Skin of body (tissue), 2 donors: ENCODE measurements around the gene ELOB. TPM values are rescaled to one million over a fixed set of nuclear protein-coding genes. Genes with fewer than 3 reads are reported as not detected.

Experiments
- DNase-seq: peaks from one replicate; lab custom pipeline; 2025; lab: John Stamatoyannopoulos, UW
- total RNA-seq: library from RNA; depleted of rRNA; stranded (reverse); fragments of >200 nt; gene quantifications from one replicate; pipeline ENCODE4 v1.2.3, GENCODE V29; 2014

Gene ELOB
- total RNA-seq, 1 donor from 2014 or later: 109 TPM

DNA sequence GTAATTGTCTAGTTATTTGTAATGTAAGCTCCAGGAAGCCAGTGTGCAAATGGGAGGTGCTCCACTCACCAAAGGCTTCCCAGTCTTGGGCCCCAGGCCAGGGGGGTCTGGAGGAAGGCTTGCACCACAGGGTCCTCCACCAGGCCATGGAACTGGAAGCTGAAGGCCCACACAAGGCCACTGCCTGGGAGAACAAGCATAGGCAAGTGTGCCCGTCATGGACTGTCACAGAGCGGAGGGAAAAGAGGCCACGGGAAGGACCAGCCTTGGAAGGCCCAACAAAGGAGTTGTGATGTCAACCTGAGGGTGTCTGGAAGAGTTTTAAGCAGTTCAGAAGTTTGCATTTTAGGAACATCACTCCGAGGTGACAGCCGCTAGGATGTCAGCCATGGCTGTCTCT lies 27.6 kb downstream of the ELOB start:
- no peak for DNase-seq

DNA sequence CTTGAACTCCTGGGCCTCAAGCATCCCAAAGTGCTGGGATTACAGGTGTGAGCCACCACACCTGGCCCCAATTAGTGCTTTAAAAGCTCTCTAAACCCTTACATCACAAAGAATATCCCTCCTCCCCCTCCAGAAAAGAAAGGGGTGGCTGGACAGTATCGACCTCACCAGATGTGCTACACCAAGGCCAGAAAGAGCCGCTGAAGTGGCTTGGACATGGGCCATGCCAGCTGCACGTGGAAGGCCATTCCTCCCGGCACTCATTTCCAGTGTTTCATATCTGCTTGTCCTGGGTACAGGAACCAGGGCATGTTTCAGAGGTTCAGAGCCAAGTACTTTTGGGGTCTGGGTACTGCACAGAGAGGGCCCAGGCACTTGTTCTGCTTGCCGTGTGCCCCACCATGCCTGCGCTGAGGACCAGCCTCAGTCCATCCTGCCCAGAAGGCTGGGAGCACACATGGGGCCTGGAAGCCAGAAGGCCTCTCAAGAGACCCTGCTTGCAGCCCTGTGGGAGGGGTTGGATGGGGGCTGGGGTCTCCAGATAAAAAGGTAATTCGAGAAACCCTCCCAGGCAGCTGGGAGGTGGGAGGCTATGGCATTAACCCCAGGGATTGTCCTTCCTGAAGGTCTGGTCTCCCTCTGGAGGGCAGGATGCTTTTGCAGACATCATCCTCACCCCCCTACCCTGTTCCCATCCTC lies 28.2 kb downstream of the ELOB start:
- DNase-seq: no peak

DNA sequence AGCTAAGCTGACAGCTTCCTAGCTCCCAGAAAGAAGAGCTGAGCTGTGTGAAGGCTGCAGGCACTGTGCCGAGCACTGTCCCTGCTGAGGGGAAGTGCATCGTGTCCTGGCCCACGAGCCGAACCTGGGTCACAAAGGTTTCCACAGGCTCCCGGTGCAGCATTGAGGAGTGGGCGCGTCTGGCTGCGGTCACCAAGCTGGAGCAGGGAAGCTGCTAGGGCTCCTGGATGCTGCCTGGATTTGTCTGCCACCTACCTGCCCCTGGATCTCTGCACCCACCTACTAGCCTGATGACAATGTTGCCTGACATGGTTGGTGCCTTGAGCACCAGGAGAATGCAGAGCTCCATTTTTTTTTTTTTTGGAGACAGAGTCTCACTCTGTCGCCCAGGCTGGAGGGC lies 31.1 kb downstream of the ELOB start:
- no peak for DNase-seq

DNA sequence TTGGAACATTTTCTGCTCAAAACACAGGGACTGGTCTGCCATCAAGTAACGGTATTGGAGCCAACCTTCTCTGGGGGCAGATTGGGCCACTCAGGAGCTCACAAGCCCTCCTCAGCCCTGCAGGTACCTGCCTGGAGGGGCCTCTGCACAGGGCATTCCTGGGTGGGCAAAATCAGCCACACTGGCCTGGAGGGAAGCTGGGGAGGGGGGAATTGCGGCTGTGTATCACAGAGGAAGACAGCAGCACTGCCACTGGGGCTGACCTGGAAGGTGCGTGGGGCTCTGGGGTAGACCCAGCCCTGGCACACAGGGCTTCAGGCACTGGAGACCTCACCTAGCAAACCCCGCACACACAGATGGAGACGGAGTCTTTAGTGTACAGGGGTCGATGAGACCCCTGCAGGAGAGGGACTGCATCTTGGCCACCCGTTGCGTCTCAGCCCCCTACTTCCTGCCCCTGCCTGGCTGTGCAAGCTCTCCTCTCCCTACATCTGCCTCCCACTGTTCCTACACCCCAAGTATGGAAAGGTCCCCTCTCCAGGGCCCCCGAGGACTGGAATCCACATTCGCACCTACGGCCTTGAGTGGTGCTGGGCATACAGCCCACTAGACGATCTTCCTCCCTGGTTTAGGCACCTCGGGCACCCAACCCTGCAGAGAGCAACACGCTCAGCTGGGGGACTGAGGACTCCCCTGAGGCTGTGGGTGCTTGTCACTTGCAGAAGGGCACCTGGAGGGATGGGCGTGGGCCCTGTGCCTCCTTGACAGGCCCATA lies 31.8 kb downstream of the ELOB start:
- DNase-seq: no peak

DNA sequence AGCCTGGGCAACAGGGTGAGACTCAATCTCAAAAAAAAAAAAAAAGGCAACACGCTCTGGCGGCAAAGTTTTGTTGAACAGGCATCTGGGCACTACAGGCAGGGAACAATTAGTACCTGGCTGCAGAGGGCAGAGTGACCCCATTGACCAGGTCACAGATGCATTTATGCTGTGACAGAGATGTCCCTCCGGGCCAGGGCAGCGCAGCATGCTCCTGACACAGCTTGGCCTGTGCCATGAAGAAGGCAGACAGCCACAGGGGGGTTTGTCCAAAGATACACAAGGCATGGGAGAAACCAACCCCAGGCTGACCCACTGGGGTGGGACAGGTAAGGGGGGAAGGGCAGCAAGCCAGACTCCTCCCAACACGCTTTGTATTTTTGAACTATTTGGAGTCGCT lies 32.4 kb downstream of the ELOB start:
- no peak for DNase-seq

DNA sequence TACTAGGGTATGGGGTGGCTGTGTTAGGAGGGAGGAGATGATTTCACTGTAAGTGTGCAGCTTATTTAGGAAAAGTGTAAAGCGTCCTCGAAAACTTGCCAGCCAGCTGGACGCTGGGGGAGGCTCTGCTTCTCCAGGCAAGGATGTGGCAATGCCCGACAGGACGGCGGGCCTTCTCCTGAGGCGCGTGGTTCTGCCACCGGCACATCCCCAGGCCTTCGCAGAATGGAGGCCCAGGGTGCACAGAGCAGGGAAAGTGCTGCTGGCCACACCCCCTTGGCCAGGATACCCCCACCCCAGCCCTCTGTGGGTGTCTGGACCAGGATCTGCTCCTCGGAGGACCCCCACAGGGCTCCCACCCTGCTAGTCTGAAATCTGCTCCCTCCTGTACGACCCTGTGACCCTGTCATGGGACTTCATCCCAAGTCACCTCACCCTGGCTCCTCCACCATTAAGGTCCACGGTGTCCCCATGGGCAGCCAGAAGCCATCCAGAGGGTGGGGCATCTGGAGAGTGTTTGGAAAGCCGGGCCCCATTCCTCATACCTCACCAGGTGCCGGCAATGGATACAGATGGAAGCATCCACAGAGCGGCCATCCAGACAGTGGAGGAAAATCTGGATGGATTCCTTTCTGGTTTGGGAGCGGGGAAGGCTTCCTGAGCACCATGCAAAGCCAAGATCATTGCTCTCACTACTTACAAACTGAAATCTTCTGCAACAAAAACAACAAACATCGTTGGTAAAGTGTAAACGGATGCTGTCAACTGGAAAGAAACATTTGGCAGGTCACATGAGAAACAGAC lies 33.9 kb downstream of the ELOB start:
- DNase-seq: no peak

DNA sequence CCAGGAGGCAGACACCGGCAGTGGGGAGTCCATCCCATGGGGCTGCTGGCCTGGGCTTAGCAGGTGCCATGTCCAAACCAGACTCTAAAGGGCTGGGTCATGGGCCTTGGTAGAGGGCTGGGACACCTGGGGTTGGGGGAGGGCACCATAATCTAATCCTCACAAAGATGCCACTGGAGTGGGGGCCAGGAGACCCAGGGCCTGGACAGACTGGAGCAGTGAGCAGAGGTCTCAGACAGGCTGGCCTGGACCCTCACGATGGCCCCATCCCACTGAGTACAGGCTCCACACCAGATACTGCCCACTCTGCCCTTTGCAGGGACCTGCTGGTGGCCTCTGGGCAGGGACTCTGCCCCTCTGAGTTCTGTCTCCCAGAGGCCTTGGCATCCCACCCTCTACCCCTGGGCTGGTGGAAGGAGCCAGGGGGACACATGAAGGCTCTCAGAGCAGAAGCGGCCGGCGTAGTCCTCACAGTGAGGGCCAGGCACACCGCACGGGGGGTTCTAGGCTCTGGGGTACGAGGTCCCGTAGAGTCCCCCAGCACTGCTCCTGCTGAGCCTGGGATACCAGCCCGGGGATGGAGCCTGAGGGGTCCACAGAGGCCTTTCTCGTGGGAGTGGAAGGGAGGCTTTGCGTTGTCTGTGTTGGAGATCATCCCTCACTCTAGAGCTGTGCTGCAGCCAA lies 34.6 kb downstream of the ELOB start:
- DNase-seq: no peak

DNA sequence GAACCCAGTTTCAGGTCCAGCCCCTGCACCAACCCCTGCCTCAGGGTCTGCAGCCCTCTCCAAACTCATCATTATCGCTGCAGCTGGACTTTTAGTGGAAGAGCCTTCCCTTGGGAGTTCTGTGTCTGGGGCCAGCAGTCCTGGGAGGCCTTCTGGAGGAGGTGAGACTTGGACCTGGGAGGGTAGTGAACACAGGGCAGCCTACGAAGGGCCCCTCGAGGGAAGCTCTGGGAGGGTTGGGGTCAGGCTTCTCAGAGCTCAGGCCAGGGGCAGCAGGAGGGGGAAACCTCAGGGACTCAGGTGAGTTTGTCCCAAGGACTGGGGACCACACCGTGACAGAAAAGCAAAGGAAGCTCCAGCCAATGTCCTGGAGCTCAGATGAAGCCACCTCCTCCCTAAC lies 35.9 kb downstream of the ELOB start:
- no peak for DNase-seq

DNA sequence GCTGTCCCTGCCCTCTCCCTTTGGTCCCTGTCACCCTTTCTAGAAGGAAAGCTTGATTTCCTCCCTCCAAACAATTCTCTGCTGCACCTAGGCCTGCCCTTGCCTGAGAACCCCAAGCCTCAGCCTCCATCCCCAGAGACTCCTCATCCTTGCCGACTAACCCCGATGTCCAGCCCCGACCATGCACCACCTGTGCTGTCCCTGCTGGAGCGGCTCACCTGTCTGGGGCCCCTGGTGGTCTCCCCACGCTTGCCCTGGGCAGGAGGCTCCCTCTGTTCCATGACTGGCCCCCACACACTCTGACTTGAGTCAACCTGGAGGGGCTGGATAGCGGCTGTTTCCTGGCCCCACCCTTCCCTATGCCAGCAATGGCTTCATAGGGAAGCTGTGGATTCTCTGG lies 36.6 kb downstream of the ELOB start:
- DNase-seq: no peak

DNA sequence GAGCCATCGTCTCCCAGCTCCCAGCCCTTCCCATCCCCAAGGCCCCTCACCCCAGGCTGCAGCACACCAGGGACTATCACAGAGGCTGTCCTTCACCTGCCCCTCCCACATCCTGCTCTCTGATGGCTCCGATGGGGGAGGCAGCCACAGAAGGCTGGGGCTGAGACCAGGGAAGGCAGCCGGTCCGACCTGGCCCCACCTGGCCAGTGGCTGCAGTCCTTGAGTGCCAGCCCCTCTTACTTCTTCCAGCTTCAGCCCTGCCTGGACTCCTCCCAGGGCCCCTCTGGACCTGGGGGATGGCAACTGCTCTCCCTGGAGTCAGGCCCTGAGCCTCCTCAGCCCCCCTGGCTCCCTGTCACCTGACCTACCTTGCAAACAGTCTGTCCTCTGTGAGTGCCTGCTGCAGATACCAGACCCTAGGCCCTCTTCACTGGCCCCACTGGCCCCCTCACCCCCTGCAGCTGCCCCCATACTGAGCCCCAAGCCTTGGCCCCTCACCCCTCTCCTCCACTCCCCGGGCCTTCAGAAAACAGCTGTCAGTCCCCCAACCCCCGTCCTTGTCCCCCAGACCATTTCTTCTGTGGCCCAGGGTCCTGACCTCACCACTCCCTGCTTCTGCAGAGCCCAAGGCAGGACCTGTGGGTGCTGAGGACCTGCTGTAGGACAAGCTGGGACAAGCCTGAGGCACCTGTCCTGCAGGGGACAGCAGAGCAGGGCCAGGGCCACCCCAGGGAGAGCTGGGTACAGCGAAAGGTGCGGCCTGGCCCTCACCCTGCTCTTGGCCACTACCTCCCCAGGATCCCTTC lies 37.3 kb downstream of the ELOB start:
- DNase-seq: no peak

DNA sequence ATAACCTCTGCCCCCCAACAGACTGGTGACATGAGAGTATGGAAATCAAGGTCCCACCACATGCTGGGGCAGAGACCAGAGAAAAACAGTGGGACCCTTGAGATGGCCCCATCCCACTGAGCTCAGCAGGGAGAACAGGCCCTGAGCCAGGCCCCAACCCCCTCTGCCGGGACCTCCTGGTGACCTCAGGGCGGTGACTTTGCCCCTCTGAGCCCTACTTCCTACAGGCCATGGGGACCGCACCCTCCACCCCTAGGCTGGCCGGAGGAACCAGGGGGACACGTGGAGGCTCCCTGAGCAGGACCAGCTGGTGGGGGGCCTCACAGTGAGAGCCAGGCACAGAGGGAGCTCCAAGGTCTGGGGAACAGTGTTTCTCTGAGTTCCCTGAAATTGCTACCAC lies 38.5 kb downstream of the ELOB start:
- no peak for DNase-seq

DNA sequence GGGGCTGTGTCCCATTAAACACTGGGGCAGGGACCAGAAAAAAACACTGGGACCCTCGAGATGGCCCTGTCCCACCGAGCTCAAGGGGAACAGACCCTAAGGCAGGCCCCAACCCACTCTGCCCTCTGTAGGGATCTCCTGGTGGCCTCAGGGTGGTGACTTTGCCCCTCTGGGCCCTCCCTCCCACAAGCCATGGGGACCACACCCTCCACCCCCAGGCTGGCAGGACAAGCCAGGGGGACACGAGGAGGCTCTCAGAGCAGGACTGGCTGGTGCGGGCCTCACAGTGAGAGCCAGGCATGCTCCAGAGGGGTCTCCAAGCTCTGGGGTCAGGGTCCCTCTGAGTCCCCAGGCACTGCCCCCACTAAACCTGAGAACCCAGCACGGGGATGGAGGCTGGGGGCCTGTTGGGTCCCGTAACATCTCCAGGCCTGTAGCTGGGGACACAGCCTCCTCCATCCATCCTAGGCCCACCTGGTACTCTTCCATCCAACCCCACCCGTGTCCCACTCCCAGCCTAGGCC lies 39.1 kb downstream of the ELOB start:
- DNase-seq: no peak

DNA sequence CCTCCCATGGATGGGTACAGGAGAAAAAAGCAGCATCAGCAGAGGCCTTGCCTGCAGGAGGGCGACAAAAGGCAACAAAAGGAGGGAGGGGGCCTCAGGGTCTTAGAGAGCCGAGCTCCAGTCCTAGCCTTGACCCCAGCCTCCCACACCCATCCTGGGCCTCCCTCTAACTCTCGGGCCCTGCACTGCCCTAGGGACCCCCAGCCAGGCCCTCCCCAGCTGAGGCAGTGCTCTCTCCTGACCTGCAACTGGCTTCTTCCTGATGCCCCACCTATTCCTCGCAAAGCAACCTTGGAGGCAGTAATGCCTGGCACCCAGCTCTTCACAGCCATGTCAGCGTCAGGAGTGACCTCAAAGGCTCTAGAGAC lies 39.9 kb downstream of the ELOB start:
- no peak for DNase-seq

DNA sequence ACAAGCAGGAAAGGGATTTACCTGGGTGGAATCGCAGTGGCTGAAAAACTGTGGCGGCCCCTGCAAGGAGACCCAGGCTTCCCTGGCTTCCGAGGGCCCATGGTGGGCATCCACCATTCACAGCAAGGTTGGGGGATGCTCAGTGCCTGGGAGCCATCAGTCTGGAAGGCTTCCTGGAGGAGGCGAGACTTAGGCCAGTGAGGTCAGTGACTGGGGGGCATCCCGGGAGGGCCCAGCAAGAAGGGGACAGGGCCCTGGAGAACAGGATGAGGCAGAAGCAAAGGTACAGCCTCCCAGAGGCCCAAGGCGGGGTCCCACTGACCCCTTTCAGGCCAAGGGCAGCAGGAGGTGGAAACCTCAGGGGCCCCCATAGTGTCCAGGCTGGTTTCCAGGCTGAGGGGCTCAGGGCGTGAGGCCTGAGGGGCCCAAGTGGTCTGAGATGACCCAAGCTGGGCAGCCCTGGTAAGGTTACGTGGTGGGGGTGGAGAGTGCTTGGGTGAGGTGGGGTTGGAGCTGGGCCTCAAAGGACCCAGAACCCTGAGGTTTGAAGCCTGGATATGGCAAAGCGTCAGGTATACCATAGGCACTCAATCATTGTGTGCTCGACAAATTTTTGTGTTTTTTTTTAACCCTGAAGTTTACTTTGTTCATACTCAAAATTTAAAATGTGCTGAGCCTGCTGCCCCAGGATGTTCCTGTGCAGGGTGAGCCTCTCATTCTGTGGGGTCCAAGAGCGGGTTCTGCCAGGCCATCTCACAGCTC lies 40.4 kb downstream of the ELOB start:
- no peak for DNase-seq

DNA sequence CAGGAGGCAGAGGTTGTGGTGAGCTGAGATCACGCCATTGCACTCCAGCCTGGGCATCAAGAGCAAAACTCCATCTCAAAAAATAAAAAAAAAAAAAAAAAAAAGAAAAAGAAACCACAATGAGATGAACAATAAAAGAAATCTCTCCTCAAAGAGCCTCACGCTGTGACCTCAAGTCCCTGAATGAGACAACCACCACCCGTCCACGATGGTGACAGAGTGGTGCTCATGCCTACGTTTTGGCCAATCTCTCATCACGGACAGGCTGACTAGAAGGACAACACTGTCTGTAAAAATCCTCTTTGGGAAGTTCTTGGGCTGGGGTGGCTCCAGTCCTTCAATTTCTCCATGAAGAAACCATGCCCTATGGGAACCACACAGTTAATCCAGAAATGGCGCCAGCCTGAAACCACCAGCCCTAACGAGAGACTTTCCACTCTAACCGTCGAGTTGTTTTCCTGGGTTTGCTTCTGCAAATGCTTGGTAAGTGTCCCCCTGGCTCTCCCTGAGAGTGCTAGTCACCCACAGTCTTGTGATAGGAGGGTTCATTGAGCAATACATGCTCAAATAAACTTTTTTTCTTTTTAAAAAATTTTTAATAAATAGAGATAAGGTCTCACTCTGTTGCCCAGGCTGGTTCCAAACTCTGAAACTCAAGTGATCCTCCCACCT lies 42.1 kb downstream of the ELOB start:
- no peak for DNase-seq

DNA sequence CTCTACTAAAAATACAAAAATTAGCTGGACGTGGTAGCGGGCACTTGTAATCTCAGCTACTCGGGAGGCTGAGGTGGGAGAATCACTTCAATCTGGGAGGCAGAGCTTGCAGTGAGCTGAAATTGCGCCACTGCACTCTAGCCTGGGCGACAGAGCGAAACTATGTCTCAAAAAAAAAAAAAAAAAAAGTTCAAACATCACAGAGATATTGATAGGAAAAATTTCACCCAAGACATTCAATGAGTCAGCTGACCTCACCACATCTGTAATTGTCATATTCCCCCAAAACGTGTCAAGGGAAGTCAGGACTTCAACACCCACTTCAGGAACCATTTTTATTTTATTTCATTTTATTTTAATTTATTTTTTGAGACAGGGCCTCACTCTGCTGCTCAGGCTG lies 49.0 kb downstream of the ELOB start:
- DNase-seq: no peak

DNA sequence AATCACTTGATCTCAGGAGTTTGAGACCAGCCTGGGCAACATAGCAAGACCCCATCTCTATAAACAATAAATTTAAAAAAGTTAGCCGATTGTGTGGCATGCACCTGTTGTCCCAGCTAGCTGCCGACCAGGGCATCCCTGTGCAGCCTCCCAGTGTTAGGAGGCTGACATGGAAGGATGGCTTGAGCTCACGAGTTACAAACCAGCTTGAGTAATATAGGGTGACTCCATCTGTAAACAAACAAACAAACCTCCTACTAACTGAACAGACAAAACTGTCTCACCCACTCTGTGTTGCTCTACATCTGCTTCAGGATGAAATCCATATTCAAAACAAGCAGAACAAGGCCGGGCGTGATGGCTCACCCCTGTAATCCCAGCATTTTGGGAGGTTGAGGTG lies 50.2 kb downstream of the ELOB start:
- DNase-seq: no peak

DNA sequence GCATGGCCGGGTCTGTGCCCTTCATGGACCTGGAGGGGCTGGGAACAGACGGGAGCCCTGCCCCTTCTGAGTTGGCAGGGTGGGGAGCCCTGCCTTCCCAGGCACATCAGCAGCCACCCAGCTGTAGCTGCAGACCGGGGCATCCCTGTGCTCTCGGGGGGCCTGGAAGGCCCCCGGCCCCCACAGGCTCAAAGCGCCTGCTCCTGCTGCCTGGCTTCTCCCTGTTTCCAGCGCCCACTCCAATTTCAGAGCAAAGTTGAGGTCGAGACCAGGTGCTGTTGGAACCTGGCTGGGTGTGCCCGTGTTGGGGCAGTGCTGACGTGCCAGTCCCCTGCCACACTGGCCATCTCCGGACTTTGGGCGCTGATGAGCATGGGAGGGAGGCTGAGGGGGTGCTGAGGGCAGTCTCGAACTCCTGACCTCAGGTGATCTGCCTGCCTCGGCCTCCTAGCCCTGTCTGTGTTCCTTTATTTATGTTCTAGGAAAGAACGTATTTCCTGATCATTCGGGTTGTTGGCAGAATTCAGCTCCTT lies 52.2 kb downstream of the ELOB start:
- DNase-seq: no peak

DNA sequence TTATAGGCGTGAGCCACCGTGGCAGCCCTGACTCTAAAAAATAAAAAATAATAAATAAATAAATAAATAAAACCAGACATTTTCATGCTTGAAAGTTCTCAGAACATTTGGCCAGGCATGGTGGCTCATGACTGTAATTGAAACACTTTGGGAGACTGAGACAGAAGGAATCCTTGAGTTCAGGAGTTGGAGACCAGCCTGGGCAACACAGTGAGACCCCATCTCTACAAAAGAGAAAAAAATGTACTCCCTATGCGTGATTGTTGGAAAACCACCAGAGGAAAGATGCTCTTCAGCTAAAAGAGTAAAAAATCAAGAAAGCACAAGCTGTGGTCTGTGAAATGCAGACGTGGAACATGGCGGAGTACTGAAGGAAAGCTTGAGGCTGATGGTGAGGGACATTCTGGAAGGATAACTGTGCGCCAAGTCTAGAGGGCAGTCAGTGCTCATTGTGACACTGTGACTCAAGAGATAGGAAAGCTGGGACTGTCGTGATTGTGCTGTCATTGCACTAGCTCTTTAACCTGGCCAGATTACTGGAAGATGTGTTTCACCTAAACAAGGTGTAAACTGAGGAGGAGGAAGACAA lies 52.9 kb downstream of the ELOB start:
- no peak for DNase-seq
